MM.1S (cell line): ENCODE results near the gene HMGA1.

ENCODE experiments used
- DNase-seq: peaks from one replicate; pipeline ENCODE4 v3.0.0-alpha.2; 2015
- H2AFZ ChIP-seq: fragments of 300-600 bp; sonication (generic); 2 replicates; pipeline ENCODE4 v1.6.0; 2016; ENCODE audit warnings: antibody characterized with exemption, low read length
- H3F3A ChIP-seq: fragments of 300-600 bp; sonication (generic); 2 replicates; pipeline ENCODE4 v1.6.1; 2016; ENCODE audit warnings: mild to moderate bottlenecking, antibody characterized with exemption, low read length, moderate library complexity, mixed read lengths; ENCODE audit not compliant: insufficient read depth
- H3K27ac ChIP-seq: fragments of 300-600 bp; sonication (generic); 2 replicates; pipeline ENCODE4 v1.5.1; 2016; ENCODE audit warnings: mild to moderate bottlenecking, low read length
- H3K27me3 ChIP-seq: fragments of 300-600 bp; sonication (generic); replicated peaks from 2 replicates; pipeline ENCODE4 v1.6.0; 2016; ENCODE audit warnings: low read length; ENCODE audit not compliant: insufficient read depth
- H3K36me3 ChIP-seq: fragments of 300-600 bp; sonication (generic); replicated peaks from 2 replicates; pipeline ENCODE4 v1.6.1; 2016; ENCODE audit warnings: mild to moderate bottlenecking, low read length, mixed read lengths; ENCODE audit not compliant: insufficient read depth
- H3K4me1 ChIP-seq: fragments of 300-600 bp; sonication (generic); 2 replicates; pipeline ENCODE4 v1.6.1; 2016; ENCODE audit warnings: low read length, mixed read lengths
- H3K4me2 ChIP-seq: fragments of 300-600 bp; sonication (generic); 2 replicates; pipeline ENCODE4 v1.6.0; 2016; ENCODE audit warnings: low read depth, low read length
- H3K4me3 ChIP-seq: fragments of 300-600 bp; sonication (generic); 2 replicates; pipeline ENCODE4 v1.5.1; 2016; ENCODE audit warnings: low read length, mixed read lengths
- H3K79me2 ChIP-seq: fragments of 300-600 bp; sonication (generic); 2 replicates; pipeline ENCODE4 v1.6.1; 2016; ENCODE audit warnings: mixed run types, low read length, mixed read lengths
- H3K9ac ChIP-seq: fragments of 300-600 bp; sonication (generic); 2 replicates; pipeline ENCODE4 v1.6.1; 2016; ENCODE audit warnings: low read length, mixed read lengths
- H3K9me2 ChIP-seq: fragments of 300-600 bp; sonication (generic); replicated peaks from 2 replicates; pipeline ENCODE4 v1.6.1; 2016; ENCODE audit warnings: mild to moderate bottlenecking, low read length, mixed read lengths; ENCODE audit not compliant: insufficient read depth
- H3K9me3 ChIP-seq: fragments of 300-600 bp; sonication (generic); replicated peaks from 2 replicates; pipeline ENCODE4 v1.6.1; 2016; ENCODE audit warnings: mild to moderate bottlenecking, low read length, mixed read lengths; ENCODE audit not compliant: insufficient read depth
- H4K20me1 ChIP-seq: fragments of 300-600 bp; sonication (generic); 2 replicates; pipeline ENCODE4 v1.6.1; 2016; ENCODE audit warnings: mild to moderate bottlenecking, low read length, moderate library complexity, mixed read lengths; ENCODE audit not compliant: insufficient read depth
- EZH2 ChIP-seq: fragments of 300-600 bp; sonication (generic); optimal IDR thresholded peaks from 2 replicates; pipeline ENCODE3; 2017; ENCODE audit warnings: low read depth, mild to moderate bottlenecking, antibody characterized with exemption, low read length, mixed read lengths
- EZH2phosphoT487 ChIP-seq: fragments of 300-600 bp; sonication (generic); IDR thresholded peaks from 2 replicates; pipeline ENCODE4 v1.6.1; 2018; ENCODE audit warnings: antibody characterized with exemption, low read length
- TF ChIP-seq, protein P1 (sequence below): fragments of 300-600 bp; sonication (generic); IDR thresholded peaks from 2 replicates; pipeline ENCODE4 v1.5.1; 2016; ENCODE audit warnings: antibody characterized with exemption, low read length, mixed read lengths

HMGA1 gene

DNA sequence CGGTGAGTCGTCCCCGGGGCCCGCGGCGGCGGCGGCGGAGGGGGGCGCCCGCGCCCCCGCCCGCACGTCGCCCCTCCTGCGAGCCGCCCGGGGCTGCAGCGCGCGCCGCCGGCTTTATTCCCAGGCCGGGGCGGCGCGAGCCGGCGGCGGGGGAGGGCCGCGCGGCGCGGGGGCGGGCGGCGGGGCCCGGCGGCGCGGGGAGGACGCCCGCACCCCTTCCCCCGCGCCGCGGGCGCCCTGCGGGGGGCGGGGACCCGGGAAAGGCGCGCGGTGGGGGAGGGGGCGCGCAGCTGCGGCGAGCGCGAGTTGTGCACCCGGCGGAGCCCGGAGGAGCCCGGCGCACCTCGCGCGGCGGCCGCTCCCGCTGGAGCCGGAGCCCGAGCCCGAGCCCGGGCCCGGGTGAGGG is 646 bp downstream of the HMGA1 start:
- Histone ChIP-seq H2AFZ (no peak overlapping the region), H4K20me1 (no peaks in the 10 kb centered on the region), H3K27ac (peak overlapping the region; percentile 82), H3F3A (0 out of 2 replicates have a peak, but pooled peaks cover 2% of the 10 kb centered on the region), H3K9me2 (no peaks in the 10 kb centered on the region), H3K9ac (peak overlapping the region; percentile 99), H3K36me3 (no peaks in the 10 kb centered on the region; the same call in 1 of the 2 replicates), H3K4me3 (peak overlapping the region; percentile 98), H3K4me1 (0 out of 2 replicates have a peak, but pooled peaks cover 10% of the 10 kb centered on the region), H3K79me2 (peaks cover 48% of the 10 kb centered on the region), H3K9me3 (no peaks in the 10 kb centered on the region), H3K4me2 (peak overlapping the region; percentile 80; the same call in 1 of the 2 replicates), H3K27me3 (no peaks in the 10 kb centered on the region)
- peak; percentile 26 for DNase-seq
- TF ChIP-seq EZH2phosphoT487: no peak
- TF ChIP-seq, protein P1, sequence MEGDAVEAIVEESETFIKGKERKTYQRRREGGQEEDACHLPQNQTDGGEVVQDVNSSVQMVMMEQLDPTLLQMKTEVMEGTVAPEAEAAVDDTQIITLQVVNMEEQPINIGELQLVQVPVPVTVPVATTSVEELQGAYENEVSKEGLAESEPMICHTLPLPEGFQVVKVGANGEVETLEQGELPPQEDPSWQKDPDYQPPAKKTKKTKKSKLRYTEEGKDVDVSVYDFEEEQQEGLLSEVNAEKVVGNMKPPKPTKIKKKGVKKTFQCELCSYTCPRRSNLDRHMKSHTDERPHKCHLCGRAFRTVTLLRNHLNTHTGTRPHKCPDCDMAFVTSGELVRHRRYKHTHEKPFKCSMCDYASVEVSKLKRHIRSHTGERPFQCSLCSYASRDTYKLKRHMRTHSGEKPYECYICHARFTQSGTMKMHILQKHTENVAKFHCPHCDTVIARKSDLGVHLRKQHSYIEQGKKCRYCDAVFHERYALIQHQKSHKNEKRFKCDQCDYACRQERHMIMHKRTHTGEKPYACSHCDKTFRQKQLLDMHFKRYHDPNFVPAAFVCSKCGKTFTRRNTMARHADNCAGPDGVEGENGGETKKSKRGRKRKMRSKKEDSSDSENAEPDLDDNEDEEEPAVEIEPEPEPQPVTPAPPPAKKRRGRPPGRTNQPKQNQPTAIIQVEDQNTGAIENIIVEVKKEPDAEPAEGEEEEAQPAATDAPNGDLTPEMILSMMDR: no peak
- TF ChIP-seq EZH2: no peak

DNA sequence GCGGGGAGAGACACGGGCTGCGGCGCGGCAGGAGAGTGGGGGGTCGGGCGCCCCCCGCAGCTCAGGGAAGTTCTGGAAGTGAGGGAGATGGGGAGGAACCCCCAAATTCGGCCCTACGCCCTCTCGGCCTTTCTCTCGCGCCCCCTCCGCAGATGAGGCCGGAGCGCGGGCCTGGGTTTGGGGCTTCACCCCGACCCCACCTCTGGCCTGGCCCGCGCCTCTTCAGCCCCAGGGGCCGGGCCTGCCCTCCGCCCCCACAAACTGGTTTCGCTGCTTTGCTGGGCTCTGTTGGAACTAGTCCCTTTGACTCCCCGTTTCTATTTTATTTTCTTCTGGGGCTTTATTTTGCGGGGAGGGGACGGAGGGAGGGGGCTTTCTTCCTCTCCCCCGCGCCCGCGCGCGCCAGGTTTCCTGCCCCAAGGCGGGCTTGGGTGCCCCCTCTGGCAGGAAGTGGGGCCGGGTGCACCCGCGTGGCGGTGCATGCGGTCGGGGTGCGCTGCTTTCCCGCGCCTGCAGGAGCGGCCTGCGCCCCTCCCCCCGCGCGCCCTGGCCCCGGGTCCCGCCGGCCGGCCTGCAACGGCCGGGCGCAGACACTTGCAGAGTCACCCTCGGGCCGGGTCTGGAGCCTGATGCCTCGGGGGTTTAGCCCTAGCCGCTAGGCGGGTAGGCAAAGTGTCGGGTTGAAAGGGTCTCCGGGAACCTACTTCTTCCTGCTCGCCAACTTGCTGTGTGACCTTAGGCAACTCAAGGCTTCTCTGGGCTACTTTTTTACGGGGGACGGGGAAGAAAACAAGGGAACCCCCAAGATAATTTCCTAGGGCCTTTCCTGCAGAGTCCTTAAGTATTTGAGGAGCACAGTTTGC is 1.3 kb downstream of the HMGA1 start:
- H2AFZ ChIP-seq: peak overlapping the region; percentile 84
- peak overlapping the region; percentile 98 for H3K4me3 ChIP-seq
- peak overlapping the region; percentile 80 for H3K4me2 ChIP-seq
- H3K27ac ChIP-seq: peak overlapping the region; percentile 82
- DNase-seq: peak; percentile 82
- no peaks in the 10 kb centered on the region for H3K9me2 ChIP-seq
- H3K9me3 ChIP-seq: no peaks in the 10 kb centered on the region
- H4K20me1 ChIP-seq: no peaks in the 10 kb centered on the region
- peaks cover 53% of the 10 kb centered on the region for H3K79me2 ChIP-seq
- TF ChIP-seq, protein P1: peak; percentile 37
- TF ChIP-seq EZH2: no peak
- 0 out of 2 replicates have a peak, but pooled peaks cover 6% of the 10 kb centered on the region for H3F3A ChIP-seq
- H3K36me3 ChIP-seq: no peaks in the 10 kb centered on the region; the same call in 1 of the 2 replicates
- peak overlapping the region; percentile 99 for H3K9ac ChIP-seq
- H3K27me3 ChIP-seq: no peaks in the 10 kb centered on the region
- H3K4me1 ChIP-seq: 0 out of 2 replicates have a peak, but pooled peaks cover 10% of the 10 kb centered on the region

DNA sequence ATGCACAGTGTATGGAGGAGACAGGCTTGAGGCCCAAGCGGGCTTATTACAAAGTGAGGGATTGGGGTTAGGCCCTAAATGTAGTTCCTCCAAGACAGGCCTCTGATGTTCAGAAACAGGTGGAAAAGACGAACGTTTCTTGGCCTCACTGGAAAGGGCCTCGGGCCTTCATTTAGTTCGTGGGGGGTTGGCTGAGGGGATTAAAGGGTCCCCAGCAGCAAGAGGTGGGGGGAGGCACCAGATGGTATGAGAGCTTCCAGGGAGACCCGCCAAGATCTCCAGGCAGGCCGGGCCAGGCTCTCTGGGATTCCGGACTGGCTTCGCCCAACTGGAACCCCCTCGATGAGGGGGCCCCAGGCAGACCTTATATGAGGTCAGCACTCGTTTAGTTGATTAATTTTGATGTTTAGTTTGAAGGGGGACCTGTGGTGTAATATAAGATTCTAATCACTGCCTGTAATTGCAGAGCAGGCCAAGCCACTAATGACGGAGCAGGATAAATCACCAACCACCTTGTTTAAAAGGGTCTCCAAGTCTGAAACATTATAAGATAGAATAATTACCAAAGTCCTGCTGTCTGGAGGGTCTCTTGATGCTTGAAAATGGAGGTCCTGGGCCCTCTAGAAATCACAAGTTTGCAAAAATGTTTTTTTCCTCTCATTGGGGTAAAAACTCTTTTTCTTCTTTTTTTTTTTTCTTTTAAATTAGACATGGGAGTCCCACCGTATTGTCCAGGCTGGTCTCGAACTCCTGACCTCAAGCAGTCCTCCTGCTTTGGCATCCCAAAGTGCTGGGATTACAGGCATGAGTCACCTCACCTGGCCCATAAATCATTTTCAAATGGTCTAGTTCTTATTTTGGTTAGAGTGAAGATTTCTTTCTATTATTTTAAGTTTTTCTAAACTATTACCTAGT is 2.2 kb downstream of the HMGA1 start:
- Histone ChIP-seq H3K4me2 (peak overlapping the region; percentile 80), H2AFZ (0 out of 2 replicates have a peak overlapping the region, but pooled peaks have one; percentile 5), H3K27ac (peak overlapping the region; percentile 82; the same call in 1 of the 2 replicates), H3K9me2 (no peaks in the 10 kb centered on the region), H3K4me3 (peak overlapping the region; percentile 98), H3K9ac (peak overlapping the region; percentile 99), H4K20me1 (no peaks in the 10 kb centered on the region), H3K27me3 (no peaks in the 10 kb centered on the region), H3K36me3 (peaks cover 5% of the 10 kb centered on the region; the same call in 1 of the 2 replicates), H3F3A (0 out of 2 replicates have a peak, but pooled peaks cover 6% of the 10 kb centered on the region), H3K4me1 (0 out of 2 replicates have a peak, but pooled peaks cover 10% of the 10 kb centered on the region), H3K9me3 (no peaks in the 10 kb centered on the region), H3K79me2 (peaks cover 57% of the 10 kb centered on the region)
- DNase-seq: no peak
- TF ChIP-seq, protein P1: no peak
